ENCODE results near the gene PNMA8B. TPM values are rescaled to one million over a fixed set of nuclear protein-coding genes. Genes with fewer than 3 reads are reported as not detected.

Gene PNMA8B
- polyA plus RNA-seq, 1 donor from 2014 or later, result 10.1 TPM

DNA sequence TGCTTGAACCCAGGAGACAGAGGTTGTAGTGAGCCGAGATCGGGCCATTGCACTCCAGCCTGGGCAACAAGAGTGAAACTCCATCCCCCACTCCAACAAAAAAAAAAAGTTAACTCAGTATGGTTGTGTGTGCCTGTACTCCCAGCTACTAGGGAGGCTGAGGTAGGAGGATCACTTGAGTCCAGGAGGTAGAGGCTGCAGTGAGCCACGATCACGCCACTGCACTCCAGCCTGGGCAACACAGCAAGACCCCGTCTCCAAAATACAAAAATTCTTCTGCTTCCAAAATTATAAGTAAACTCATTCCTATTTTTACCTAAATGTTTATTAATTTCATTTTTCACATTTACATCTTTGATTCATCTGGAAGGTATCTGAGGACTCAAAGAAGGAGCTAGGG lies 38.7 kb downstream of the PNMA8B start:
- H3K27ac ChIP-seq (ENCODE audit: low read length), result no peak overlapping the region
- H3K27me3 ChIP-seq (ENCODE audit: insufficient read depth, low read depth, low read length), result no peaks in the 10 kb centered on the region
- no peak overlapping the region for H3K4me3 ChIP-seq (ENCODE audit: low read length)
- H3K9me3 ChIP-seq (ENCODE audit: low read length), result no peaks in the 10 kb centered on the region
- TF ChIP-seq RAD21 (conservative IDR thresholded peaks at IDR 0.05) (no peak), MXI1 (conservative IDR thresholded peaks at IDR 0.05; ENCODE audit: poor library complexity, severe bottlenecking) (no peak), SMC3 (conservative IDR thresholded peaks at IDR 0.05; ENCODE audit: poor library complexity) (no peak), POLR2AphosphoS5 (IDR thresholded peaks at IDR 0.05) (no peak), TAF1 (IDR thresholded peaks at IDR 0.05; ENCODE audit: low read depth) (no peak), EZH2 (IDR thresholded peaks at IDR 0.05; ENCODE audit: borderline replicate concordance, insufficient read depth, low read length, poor library complexity, severe bottlenecking) (no peak), EP300 (conservative IDR thresholded peaks at IDR 0.05; ENCODE audit: poor library complexity, severe bottlenecking) (no peak)
- TF ChIP-seq, protein P1, sequence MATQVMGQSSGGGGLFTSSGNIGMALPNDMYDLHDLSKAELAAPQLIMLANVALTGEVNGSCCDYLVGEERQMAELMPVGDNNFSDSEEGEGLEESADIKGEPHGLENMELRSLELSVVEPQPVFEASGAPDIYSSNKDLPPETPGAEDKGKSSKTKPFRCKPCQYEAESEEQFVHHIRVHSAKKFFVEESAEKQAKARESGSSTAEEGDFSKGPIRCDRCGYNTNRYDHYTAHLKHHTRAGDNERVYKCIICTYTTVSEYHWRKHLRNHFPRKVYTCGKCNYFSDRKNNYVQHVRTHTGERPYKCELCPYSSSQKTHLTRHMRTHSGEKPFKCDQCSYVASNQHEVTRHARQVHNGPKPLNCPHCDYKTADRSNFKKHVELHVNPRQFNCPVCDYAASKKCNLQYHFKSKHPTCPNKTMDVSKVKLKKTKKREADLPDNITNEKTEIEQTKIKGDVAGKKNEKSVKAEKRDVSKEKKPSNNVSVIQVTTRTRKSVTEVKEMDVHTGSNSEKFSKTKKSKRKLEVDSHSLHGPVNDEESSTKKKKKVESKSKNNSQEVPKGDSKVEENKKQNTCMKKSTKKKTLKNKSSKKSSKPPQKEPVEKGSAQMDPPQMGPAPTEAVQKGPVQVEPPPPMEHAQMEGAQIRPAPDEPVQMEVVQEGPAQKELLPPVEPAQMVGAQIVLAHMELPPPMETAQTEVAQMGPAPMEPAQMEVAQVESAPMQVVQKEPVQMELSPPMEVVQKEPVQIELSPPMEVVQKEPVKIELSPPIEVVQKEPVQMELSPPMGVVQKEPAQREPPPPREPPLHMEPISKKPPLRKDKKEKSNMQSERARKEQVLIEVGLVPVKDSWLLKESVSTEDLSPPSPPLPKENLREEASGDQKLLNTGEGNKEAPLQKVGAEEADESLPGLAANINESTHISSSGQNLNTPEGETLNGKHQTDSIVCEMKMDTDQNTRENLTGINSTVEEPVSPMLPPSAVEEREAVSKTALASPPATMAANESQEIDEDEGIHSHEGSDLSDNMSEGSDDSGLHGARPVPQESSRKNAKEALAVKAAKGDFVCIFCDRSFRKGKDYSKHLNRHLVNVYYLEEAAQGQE (IDR thresholded peaks at IDR 0.05; ENCODE audit: borderline replicate concordance), result no peak
- TF ChIP-seq, protein P2, sequence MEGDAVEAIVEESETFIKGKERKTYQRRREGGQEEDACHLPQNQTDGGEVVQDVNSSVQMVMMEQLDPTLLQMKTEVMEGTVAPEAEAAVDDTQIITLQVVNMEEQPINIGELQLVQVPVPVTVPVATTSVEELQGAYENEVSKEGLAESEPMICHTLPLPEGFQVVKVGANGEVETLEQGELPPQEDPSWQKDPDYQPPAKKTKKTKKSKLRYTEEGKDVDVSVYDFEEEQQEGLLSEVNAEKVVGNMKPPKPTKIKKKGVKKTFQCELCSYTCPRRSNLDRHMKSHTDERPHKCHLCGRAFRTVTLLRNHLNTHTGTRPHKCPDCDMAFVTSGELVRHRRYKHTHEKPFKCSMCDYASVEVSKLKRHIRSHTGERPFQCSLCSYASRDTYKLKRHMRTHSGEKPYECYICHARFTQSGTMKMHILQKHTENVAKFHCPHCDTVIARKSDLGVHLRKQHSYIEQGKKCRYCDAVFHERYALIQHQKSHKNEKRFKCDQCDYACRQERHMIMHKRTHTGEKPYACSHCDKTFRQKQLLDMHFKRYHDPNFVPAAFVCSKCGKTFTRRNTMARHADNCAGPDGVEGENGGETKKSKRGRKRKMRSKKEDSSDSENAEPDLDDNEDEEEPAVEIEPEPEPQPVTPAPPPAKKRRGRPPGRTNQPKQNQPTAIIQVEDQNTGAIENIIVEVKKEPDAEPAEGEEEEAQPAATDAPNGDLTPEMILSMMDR (IDR thresholded peaks at IDR 0.05; ENCODE audit: poor library complexity, severe bottlenecking), result no peak
- H3K4me2 ChIP-seq (ENCODE audit: low read length), result no peak overlapping the region
- no peaks in the 10 kb centered on the region for H3K79me2 ChIP-seq (replicated peaks; ENCODE audit: insufficient read depth, low read length)
- no peaks in the 10 kb centered on the region for H3K36me3 ChIP-seq (ENCODE audit: insufficient read depth, low read length)
- no peak overlapping the region for H3K9ac ChIP-seq (ENCODE audit: low read length)
- H4K20me1 ChIP-seq (ENCODE audit: insufficient read depth), result no peaks in the 10 kb centered on the region
- no peak overlapping the region for H2AFZ ChIP-seq (ENCODE audit: low read depth, low read length)
- no peaks in the 10 kb centered on the region for H3F3A ChIP-seq (ENCODE audit: insufficient read depth, low read length, poor library complexity, severe bottlenecking)
- no peaks in the 10 kb centered on the region for H3K9me2 ChIP-seq (ENCODE audit: insufficient read depth, low read length)

DNA sequence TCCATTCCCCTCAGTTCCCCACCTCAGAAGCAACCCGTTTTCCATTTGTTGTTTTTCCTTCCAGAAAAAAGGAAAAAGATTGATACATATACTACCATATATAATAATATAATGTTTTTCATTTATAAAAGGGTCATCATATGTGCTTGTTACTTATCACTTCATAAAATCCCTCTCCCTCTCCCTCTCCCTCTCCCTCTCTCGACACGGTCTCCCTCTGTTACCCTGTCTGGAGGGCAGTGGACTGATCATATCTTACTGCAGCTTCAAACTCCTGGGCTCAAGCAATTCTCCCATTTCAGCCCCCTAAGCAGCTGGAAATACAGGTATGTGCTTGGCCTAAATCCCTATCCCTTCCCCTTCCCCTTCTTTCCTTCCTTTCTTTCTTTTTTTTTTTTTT lies 41.4 kb downstream of the PNMA8B start:
- H3K9me2 ChIP-seq (ENCODE audit: insufficient read depth, low read length), result no peaks in the 10 kb centered on the region
- H3K79me2 ChIP-seq (replicated peaks; ENCODE audit: insufficient read depth, low read length), result no peaks in the 10 kb centered on the region
- no peak overlapping the region for H2AFZ ChIP-seq (ENCODE audit: low read depth, low read length)
- no peaks in the 10 kb centered on the region for H3K9me3 ChIP-seq (ENCODE audit: low read length)
- no peaks in the 10 kb centered on the region for H3K36me3 ChIP-seq (ENCODE audit: insufficient read depth, low read length)
- H3K27ac ChIP-seq (ENCODE audit: low read length), result no peak overlapping the region
- no peaks in the 10 kb centered on the region for H3F3A ChIP-seq (ENCODE audit: insufficient read depth, low read length, poor library complexity, severe bottlenecking)
- TF ChIP-seq POLR2AphosphoS5 (IDR thresholded peaks at IDR 0.05), result no peak
- TF ChIP-seq, protein P2 (IDR thresholded peaks at IDR 0.05; ENCODE audit: poor library complexity, severe bottlenecking), result no peak
- TF ChIP-seq EP300 (conservative IDR thresholded peaks at IDR 0.05; ENCODE audit: poor library complexity, severe bottlenecking), result no peak
- TF ChIP-seq TAF1 (IDR thresholded peaks at IDR 0.05; ENCODE audit: low read depth), result no peak
- TF ChIP-seq, protein P1 (IDR thresholded peaks at IDR 0.05; ENCODE audit: borderline replicate concordance), result no peak
- no peak for TF ChIP-seq EZH2 (IDR thresholded peaks at IDR 0.05; ENCODE audit: borderline replicate concordance, insufficient read depth, low read length, poor library complexity, severe bottlenecking)
- TF ChIP-seq SMC3 (conservative IDR thresholded peaks at IDR 0.05; ENCODE audit: poor library complexity), result no peak
- TF ChIP-seq MXI1 (conservative IDR thresholded peaks at IDR 0.05; ENCODE audit: poor library complexity, severe bottlenecking), result no peak
- no peak overlapping the region for H3K9ac ChIP-seq (ENCODE audit: low read length)
- H3K4me3 ChIP-seq (ENCODE audit: low read length), result no peak overlapping the region
- no peaks in the 10 kb centered on the region for H3K27me3 ChIP-seq (ENCODE audit: insufficient read depth, low read depth, low read length)
- no peak overlapping the region for H3K4me2 ChIP-seq (ENCODE audit: low read length)
- H4K20me1 ChIP-seq (ENCODE audit: insufficient read depth), result no peaks in the 10 kb centered on the region

All from neural cell (in vitro differentiated cells).